ENCODE data around the gene AQP6. TPM values are rescaled to one million over a fixed set of nuclear protein-coding genes. Genes with fewer than 3 reads are reported as not detected.

Gene AQP6
- total RNA-seq, 4 donors from 2014 or later = not detected

DNA sequence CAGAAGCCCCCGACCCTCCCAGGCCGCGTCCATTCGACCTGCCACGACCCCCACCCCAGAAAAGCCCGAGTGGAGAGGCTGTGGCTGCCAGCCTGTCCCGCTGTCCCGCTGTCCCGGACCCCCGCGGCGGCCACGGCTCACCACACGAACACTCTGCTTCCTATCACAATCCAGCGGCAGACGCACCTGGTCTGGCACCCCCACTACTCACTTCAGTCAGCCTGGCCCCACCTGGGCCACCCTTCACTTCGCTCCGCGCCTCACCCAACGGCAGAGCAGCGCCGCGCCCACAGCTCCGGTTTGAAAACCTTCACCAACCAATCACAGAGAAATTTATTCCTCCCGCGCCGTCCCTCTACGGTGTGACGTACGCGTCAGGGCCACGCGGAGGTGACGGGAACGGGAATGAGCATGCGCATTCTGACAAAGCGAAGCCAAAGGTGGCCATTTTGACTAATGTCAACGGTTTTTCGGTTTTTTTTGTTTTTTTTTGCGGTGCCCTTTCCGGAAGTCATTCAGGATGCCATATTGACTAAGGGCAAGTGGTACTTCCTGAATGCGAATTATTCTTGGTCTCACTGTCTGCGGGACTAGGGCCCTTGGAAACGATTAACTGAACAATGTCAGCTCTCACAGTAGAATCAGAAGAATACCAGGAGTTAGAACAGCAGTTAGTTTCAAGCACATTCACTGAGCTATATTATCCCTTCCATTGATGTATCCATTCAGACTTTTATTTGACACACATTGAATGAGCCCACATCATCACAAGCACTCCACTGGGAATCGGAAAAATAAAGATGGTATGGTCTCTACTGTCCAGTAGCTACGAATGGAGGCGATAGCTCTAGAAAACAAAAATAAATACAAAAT lies 52.7 kb downstream of the AQP6 start, which contains the start of gene RACGAP1:
TSS of gene RACGAP1 (minus strand) at position 308 of the 873 bp plus-strand sequence. CDS start 8,779 bp downstream, outside the sequence.
- no peaks in the 10 kb centered on the region for H3K36me3 ChIP-seq
- peak; percentile 95 to 96 for DNase-seq
- intact Hi-C loops (cut with DNase I) = no loop called here
- H3K9me3 ChIP-seq = no peaks in the 10 kb centered on the region
- peak within 1 kb of the TSS in 2 of 3 donors; percentile 33 to 60 for H3K4me3 ChIP-seq (replicated peaks in 1 of 3)
- H3K27ac ChIP-seq = no peak within 1 kb of the TSS
- WGBS, 2 donors = 5 to 6% methylated on average over 45 to 47 of the region's 47 CpGs
- TF ChIP-seq, protein P1, sequence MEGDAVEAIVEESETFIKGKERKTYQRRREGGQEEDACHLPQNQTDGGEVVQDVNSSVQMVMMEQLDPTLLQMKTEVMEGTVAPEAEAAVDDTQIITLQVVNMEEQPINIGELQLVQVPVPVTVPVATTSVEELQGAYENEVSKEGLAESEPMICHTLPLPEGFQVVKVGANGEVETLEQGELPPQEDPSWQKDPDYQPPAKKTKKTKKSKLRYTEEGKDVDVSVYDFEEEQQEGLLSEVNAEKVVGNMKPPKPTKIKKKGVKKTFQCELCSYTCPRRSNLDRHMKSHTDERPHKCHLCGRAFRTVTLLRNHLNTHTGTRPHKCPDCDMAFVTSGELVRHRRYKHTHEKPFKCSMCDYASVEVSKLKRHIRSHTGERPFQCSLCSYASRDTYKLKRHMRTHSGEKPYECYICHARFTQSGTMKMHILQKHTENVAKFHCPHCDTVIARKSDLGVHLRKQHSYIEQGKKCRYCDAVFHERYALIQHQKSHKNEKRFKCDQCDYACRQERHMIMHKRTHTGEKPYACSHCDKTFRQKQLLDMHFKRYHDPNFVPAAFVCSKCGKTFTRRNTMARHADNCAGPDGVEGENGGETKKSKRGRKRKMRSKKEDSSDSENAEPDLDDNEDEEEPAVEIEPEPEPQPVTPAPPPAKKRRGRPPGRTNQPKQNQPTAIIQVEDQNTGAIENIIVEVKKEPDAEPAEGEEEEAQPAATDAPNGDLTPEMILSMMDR (IDR thresholded peaks at IDR 0.05) = no peak
- peak in 1 of 2 donors; percentile 14 for TF ChIP-seq POLR2A (IDR thresholded peaks at IDR 0.05)
- peaks cover 0 to 6% of the 10 kb centered on the region in 2 donors for H3K4me1 ChIP-seq
- H3K27me3 ChIP-seq = no peaks in the 10 kb centered on the region

DNA sequence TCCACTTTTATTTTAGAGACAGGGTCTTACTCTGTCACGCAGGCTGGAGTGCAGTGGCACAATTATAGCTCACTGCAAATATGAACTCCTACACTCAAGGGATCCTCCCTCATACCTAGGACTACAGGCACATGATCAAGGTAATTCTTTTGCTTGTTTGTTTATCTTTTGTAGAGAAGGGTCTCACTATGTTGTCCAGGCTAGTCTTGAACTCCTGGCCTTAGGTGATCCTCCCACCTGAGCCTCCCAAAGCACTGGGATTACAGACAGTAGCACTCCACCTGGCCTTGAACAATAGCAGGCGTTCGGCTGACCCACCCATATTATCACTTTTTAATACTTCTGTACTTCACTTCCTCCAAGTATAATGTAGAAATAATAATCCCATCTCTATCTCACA lies 53.9 kb downstream of the AQP6 start:
- no peak overlapping the region for H3K4me3 ChIP-seq (replicated peaks in 1 of 3)
- 93 to 98% methylated on average over 3 of the region's 3 CpGs for WGBS, 2 donors
- H3K4me1 ChIP-seq = peaks cover 0 to 6% of the 10 kb centered on the region in 2 donors
- no peaks in the 10 kb centered on the region for H3K9me3 ChIP-seq
- no peaks in the 10 kb centered on the region for H3K36me3 ChIP-seq
- no peak for DNase-seq
- no peak overlapping the region for H3K27ac ChIP-seq
- H3K27me3 ChIP-seq = no peaks in the 10 kb centered on the region
- intact Hi-C loops (cut with DNase I) = no loop called here
- TF ChIP-seq, protein P1 (IDR thresholded peaks at IDR 0.05) = no peak
- no peak for TF ChIP-seq POLR2A (IDR thresholded peaks at IDR 0.05)

Other genes starting within 250 kb of the AQP6 start
- gene TMBIM6, start 231.4 kb upstream of the AQP6 start, total RNA-seq = 1,000 to 10,000 TPM in 1 of 4 donors, 100 to 1,000 TPM in 3; 745 to 1,019 (median 804) TPM
- 10 to 100 TPM; 14.1 to 33.7 (median 16.3) TPM for gene NCKAP5L, start 144.5 kb upstream of the AQP6 start, total RNA-seq
- gene BCDIN3D, start 129.8 kb upstream of the AQP6 start, total RNA-seq = 1 to 10 TPM; 3.9 to 6.1 (median 4.1) TPM
- gene FAIM2, start 69.0 kb upstream of the AQP6 start, total RNA-seq = 1 to 10 TPM in 1 of 4 donors, under 1 TPM in 2, not detected in 1; 0.13 to 3.0 (median 0.33) TPM
- gene AQP2, start 22.2 kb upstream of the AQP6 start, total RNA-seq = under 1 TPM in 1 of 4 donors, not detected in 3; 0.67 TPM
- 1 to 10 TPM in 3 of 4 donors, not detected in 1; 1.1 to 3.5 (median 2.0) TPM for gene AQP5, start 11.1 kb upstream of the AQP6 start, total RNA-seq
- 1 to 10 TPM; 4.0 to 7.2 (median 6.2) TPM for gene RACGAP1, start 52.5 kb downstream of the AQP6 start, total RNA-seq
- gene ASIC1, start 84.6 kb downstream of the AQP6 start, total RNA-seq = 1 to 10 TPM in 1 of 4 donors, under 1 TPM in 3; 0.13 to 1.9 (median 0.43) TPM
- gene SMARCD1, start 112.4 kb downstream of the AQP6 start, total RNA-seq = 10 to 100 TPM; 67.2 to 92.9 (median 74.7) TPM
- 10 to 100 TPM in 1 of 4 donors, 1 to 10 TPM in 3; 5.1 to 10.6 (median 7.1) TPM for gene GPD1, start 131.1 kb downstream of the AQP6 start, total RNA-seq
- 100 to 1,000 TPM in 2 of 4 donors, 10 to 100 TPM in 2; 40.6 to 135 (median 90.9) TPM for gene COX14, start 139.3 kb downstream of the AQP6 start, total RNA-seq
- 10 to 100 TPM; 20.2 to 34.9 (median 29.5) TPM for gene CERS5, start 194.4 kb downstream of the AQP6 start, total RNA-seq